CD4-positive, alpha-beta T cell treated with Interleukin-21 for 1 hour (primary cell): ENCODE data around the gene GPR27.

Source experiments
- DNase-seq: peaks from one replicate; pipeline ENCODE4 v3.0.0-alpha.2; 2020

Gene GPR27

DNA sequence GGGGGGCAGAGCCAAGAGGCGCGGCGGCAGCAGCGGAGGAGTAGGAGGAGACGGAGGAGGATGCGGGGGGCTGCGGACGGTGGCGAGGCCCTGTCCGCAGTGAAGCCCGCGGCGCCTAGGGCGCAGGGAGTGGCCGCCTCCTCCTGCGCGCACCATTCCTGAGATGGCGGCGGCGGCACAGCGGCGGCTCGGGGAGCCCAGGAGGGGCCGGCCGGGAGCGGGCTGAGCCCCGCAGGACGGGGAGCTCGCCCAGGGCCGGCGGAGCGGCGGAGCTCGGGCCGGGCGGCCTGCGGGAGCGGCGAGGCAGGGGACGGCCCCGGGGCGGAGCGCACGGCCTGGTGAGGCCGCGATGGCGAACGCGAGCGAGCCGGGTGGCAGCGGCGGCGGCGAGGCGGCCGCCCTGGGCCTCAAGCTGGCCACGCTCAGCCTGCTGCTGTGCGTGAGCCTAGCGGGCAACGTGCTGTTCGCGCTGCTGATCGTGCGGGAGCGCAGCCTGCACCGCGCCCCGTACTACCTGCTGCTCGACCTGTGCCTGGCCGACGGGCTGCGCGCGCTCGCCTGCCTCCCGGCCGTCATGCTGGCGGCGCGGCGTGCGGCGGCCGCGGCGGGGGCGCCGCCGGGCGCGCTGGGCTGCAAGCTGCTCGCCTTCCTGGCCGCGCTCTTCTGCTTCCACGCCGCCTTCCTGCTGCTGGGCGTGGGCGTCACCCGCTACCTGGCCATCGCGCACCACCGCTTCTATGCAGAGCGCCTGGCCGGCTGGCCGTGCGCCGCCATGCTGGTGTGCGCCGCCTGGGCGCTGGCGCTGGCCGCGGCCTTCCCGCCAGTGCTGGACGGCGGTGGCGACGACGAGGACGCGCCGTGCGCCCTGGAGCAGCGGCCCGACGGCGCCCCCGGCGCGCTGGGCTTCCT is at the start of gene GPR27:
Gene GPR27 (plus strand): TSS at position 155 of the 909 bp plus-strand sequence. CDS start 195 bp downstream, at position 350.
- DNase-seq: no peak

- no peak for DNase-seq
Measured at GRCh38 chr3:71704915-71705314, 48.7 kb upstream of the GPR27 start.

- no peak for DNase-seq
Measured at GRCh38 chr3:71705681-71706080, 48.0 kb upstream of the GPR27 start.

GRCh38 chr3:71707595-71707994 is 46.1 kb upstream of the GPR27 start:
- DNase-seq: no peak

GRCh38 chr3:71708476-71709105 is 45.1 kb upstream of the GPR27 start:
- no peak for DNase-seq

DNA sequence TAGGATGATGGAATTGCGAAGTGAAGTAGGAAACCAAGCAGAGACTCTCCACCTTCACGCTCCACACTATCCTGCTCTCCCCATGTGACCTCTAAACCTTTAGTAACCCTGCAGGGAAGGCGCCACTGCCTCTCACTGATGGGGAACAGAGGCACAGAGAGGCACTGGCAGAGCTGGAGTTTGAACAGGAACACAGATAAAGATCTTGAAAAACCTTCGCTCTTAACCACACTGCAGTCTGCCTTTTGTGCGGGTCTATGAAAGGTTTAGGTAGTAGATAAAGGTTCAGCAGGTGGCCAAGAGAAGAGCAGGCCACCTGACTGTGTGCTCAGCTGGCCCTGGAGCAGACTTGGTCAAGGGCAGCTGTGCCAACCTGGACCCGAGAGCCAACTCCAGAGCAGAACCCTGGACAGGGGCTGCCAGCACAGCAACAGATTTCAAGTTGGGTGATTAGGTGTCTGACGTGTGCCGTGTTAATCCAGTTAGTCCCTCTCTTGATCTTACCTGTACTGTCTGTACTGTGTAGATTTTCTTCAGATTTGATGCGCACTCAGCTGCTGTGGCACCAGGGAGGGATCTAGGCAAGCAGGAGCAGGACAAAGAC is 43.6 kb upstream of the GPR27 start:
- peak; percentile 43 for DNase-seq

- DNase-seq: peak; percentile 70
Measured at GRCh38 chr3:71710906-71711494, 42.7 kb upstream of the GPR27 start.

DNA sequence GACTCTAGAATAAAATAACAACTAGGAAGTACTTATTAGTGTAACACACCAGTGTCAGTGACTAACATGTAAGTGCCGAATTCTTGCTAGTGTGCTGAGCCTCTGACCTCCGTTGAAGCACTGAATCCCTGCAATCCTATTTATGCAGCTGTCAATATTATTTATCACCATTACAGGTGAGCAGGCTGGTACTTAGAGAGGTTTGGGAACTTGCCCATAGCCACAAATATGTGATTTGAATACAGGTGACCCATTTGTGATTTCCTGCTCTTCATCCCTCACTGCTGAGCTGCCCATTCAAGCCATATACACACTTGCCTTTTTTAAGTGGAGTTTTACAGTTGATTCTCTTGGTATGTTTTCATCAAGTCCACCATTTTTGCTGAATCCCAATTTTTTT is 40.6 kb upstream of the GPR27 start:
- DNase-seq: no peak

- no peak for DNase-seq
Measured at GRCh38 chr3:71714595-71714994, 39.1 kb upstream of the GPR27 start.

GRCh38 chr3:71718072-71718471 is 35.6 kb upstream of the GPR27 start:
- peak; percentile 47 for DNase-seq

DNA sequence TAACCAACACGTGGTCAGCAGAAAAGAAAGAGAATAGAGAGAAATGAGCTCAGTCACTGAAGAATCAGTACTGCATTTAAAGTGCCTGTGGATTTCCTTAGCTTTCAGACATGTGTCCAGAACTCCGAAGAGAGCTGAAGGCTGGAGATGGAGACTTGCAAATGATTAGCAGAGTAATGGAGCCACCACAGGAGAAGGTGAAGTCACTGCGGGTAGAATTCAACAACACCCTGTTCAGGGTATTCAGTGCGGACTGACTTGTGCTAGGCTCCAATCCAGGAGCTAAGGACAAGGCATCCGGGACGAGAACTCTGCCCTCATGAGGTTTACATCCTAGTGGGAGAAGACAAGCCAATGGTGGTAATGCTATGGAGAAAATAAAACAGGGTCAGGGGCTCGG is 32.7 kb upstream of the GPR27 start:
- DNase-seq: no peak

- DNase-seq: peak; percentile 53
Measured at GRCh38 chr3:71721651-71722157, 32.0 kb upstream of the GPR27 start.

DNA sequence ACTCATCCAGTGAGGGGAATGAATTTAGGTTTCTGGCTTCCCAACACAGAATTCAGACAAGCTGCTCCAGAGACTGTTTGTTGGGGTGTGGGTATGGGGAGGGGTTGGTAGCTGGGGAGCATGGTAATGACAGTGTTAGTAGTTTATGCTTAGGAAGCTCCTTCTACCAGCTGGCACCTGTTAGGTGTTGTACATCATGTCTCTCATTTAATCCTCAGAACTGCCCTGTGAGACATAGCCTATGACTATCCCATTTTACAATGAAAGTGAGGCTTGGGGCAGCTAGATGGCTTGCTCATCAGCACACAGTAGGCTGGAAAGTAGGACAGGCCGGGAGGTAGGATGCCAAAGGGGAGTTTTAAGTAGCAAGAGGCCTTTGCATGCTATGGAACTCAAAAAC is 31.0 kb upstream of the GPR27 start:
- no peak for DNase-seq

GRCh38 chr3:71723452-71724170 is 30.0 kb upstream of the GPR27 start:
- DNase-seq: peak; percentile 77

GRCh38 chr3:71724171-71724453 is 29.5 kb upstream of the GPR27 start:
- no peak for DNase-seq

DNA sequence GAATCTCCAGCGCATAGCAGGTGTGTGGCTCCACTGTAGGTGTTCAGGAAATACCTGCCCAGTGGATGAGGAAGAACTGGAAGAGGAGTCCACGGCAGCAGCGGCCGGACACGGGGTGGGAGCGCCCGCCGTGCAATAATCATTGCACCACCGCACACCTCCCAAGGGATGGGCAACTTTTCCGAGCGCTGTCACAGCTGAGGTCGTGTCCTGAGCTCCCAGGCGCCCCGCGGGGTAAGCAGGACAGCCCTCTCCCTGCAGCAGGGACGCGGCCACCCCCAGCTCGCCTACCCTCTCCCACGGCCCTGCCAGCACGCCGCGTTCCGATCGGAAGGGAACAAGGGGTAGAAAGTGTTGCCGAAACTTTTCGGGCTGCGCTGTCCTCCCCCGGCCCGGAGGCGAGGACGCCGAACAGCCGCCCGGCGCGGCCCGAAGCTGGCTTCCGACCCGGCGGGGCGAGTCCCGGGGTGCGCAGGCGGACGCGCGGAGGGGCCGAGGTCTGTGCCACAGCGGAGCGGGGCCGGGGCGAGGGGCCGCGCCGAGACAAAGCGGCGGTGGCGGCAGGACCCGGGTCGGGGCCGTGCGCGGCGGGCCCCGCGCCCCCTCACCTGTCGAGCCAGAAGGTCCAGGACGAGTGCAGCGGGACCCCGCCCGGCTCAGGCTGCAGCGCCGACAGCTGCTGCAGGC is 28.9 kb upstream of the GPR27 start:
- DNase-seq: peak; percentile 19

DNA sequence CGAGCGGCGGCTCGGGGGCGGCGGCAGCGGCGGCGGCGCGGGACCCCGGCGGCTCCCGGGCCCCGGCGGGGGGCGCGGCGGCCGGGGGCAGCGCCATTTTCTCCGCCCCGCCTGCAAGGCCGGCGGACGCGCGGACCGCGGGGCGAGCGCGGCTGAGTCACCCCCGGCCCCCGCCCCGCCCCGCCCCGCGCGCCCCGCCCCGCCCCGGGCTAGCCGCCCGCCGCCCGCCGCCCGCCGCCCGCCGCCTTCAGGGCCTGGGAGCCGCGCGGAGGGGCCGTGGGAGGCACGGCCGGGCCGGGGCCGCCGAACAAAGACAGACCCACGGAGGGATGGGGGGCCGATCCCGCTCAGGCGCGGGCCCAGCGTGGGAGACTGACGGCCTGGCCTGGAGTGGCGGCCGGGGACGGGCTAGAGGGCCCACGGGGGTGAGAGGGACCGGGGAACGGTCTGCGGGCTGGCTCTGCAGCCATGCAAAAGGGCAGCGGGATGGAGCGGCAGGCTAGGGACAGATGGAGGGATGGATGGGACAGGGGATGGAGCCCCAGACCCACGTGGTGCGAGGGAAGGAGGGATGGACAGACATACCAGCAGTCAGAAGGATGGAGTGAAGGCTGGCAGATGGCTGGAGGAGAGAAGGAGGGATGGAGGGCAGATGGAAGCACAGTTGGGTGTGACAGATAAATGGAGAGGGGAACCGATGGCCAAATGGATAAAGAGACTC is 28.2 kb upstream of the GPR27 start, which contains the start of gene EIF4E3:
Gene EIF4E3 (minus strand): TSS at position 132 of the 721 bp plus-strand sequence. CDS start 35 bp downstream, at position 97.
- peak; percentile 37 for DNase-seq

- peak; percentile 76 for DNase-seq
Measured at GRCh38 chr3:71726146-71726545, 27.5 kb upstream of the GPR27 start.

GRCh38 chr3:71728632-71729342 is 24.9 kb upstream of the GPR27 start:
- DNase-seq: peak; percentile 55

DNA sequence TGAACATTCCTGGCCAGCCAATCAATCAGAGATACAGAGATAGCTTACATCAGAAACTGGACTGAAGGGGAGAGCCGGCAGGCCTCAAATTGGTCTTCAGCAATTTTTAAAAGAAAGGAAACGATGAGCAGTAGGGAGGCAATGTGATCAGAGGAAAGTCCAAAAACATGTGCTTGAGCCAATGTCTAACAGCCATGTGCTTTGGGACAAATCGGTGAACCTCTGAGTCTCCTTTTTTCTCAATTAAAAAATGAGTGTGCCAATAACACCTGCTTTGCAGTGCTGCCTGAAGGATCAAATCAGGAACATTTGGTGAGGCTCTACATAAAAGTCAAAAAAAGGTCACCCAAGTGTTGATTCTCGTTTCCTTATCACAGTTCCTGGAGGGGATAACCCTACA is 21.0 kb upstream of the GPR27 start:
- DNase-seq: no peak

DNA sequence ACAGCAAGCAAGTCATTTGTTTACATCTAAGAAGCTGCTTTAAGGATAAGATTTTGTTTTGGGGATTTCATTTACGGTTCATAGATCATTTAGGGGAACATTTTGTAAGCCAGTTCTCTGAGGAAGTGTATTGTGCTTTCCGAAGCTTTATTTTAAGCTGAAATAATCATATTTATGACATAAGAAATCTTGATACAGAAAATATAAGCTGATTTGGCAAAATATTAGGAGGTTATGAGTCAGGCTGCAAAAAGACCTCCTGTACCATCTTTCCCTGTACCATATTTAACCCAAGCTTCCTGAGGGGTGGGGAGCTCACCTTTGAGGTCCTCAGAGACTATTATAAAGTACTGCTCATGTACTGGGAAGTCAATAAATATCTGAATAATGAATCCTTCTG is 20.3 kb upstream of the GPR27 start:
- DNase-seq: no peak
